ENCODE results near the gene ZCWPW1.

DNA sequence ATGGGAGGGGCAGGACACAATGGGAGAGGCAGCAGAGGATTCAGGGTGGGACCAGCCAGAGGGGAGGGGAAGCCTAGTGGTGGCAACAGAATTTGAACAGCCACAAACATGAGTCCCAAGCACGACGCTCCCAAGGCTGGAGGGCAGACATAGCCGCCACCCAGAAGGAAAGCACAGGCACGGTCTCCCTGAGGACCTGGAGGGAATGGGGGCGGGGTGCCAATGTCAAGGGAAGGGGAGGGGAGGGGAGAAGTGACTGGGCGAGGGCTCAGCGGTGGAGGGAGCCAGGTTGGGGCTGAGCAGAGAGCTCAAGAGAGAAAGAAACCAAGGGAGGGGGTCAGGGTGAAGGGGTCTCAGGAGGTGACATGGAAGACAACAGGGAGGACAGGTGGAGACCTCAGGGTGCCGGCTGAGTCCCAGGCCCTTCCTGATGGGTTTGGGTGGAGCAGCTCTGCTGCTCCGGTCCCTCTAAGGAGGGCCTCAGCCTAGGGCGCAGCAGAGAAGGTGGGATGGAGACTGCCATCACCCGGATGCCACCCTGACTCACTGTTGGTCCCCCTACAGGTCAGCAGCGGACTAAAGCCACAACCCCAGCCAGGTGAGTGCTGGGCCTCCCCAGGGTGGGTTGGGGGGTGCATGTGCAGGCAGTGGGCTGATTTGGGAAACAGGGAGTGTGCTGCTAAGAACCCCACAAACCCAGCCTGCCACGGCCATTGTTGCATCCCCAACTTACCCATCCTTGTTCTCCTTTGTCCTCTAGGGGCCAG lies 31.0 kb downstream of the ZCWPW1 start:
- TF ChIP-seq CTCF (IDR thresholded peaks at IDR 0.05) (no peak), POLR2AphosphoS5 (IDR thresholded peaks at IDR 0.05) (no peak), EP300 (IDR thresholded peaks at IDR 0.05) (no peak)
